ENCODE measurements around the gene ADGRL3. TPM values are rescaled to one million over a fixed set of nuclear protein-coding genes. Genes with fewer than 3 reads are reported as not detected.
"Not testable (repeated sequence)": the region's sequence is repeated elsewhere in the genome, so short reads cannot be mapped to it uniquely, and the experiment has no call there.

The ADGRL3 gene
- total RNA-seq, 1 donor, result under 0.01 TPM

DNA sequence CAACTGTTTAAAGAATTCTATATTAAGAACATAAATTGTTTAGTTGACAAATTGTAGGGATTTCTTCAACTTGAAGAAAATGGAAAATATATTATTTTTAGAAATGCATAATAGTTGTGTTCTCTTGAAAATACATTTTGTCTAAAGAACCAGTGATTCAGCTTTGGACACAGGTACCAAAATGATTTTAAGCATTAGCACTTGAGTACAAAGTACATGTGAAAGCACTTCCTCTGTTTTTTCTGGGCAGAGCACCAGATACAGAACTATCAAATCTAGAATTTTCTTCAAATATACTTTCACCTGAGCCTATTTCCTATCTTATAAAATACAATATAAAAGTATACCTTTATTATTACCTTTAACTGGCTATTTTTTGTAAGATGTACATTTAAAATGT lies 539.8 kb downstream of the ADGRL3 start:
- no peak overlapping the region for H3K4me3 ChIP-seq (ENCODE audit: low read depth, low read length)
- no peak for DNase-seq (ENCODE audit: low read depth)
- TF ChIP-seq, protein P1, sequence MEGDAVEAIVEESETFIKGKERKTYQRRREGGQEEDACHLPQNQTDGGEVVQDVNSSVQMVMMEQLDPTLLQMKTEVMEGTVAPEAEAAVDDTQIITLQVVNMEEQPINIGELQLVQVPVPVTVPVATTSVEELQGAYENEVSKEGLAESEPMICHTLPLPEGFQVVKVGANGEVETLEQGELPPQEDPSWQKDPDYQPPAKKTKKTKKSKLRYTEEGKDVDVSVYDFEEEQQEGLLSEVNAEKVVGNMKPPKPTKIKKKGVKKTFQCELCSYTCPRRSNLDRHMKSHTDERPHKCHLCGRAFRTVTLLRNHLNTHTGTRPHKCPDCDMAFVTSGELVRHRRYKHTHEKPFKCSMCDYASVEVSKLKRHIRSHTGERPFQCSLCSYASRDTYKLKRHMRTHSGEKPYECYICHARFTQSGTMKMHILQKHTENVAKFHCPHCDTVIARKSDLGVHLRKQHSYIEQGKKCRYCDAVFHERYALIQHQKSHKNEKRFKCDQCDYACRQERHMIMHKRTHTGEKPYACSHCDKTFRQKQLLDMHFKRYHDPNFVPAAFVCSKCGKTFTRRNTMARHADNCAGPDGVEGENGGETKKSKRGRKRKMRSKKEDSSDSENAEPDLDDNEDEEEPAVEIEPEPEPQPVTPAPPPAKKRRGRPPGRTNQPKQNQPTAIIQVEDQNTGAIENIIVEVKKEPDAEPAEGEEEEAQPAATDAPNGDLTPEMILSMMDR (IDR thresholded peaks at IDR 0.05; ENCODE audit: insufficient read depth, low read length), result no peak

- no peak overlapping the region for H3K4me3 ChIP-seq (ENCODE audit: low read depth, low read length)
- TF ChIP-seq, protein P1 (IDR thresholded peaks at IDR 0.05; ENCODE audit: insufficient read depth, low read length), result no peak
- no peak for DNase-seq (ENCODE audit: low read depth)
Observed at GRCh38 chr4:61740886-61741285, 540.8 kb downstream of the ADGRL3 start.

GRCh38 chr4:61741327-61742096 lies 541.4 kb downstream of the ADGRL3 start:
- TF ChIP-seq, protein P1 (IDR thresholded peaks at IDR 0.05; ENCODE audit: insufficient read depth, low read length), result no peak
- no peak for DNase-seq (ENCODE audit: low read depth)
- no peak overlapping the region for H3K4me3 ChIP-seq (ENCODE audit: low read depth, low read length)

- no peak for DNase-seq (ENCODE audit: low read depth)
- TF ChIP-seq, protein P1 (IDR thresholded peaks at IDR 0.05; ENCODE audit: insufficient read depth, low read length), result no peak
- no peak overlapping the region for H3K4me3 ChIP-seq (ENCODE audit: low read depth, low read length)
Observed at GRCh38 chr4:61750810-61751209, 550.7 kb downstream of the ADGRL3 start.

DNA sequence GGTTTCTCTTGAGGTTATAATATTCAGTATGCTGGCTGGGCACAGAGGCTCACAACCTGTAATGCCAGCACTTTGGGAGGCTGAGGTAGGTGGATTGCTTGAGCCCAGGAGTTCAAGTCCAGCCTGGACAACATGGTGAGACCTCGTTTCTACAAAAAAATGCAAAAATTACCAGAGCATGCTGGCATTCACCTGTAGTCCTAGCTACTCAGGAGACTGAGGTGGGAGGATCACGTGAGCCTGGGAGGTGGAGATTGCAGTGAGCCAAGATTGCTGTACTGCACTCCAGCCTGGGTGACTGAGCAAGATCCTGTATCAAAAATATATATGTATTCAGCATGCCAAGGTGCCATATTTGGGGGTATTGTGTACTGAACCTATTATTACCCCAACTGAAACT lies 552.5 kb downstream of the ADGRL3 start:
- DNase-seq (ENCODE audit: low read depth), result no peak
- TF ChIP-seq, protein P1 (IDR thresholded peaks at IDR 0.05; ENCODE audit: insufficient read depth, low read length), result no peak
- no peak overlapping the region for H3K4me3 ChIP-seq (ENCODE audit: low read depth, low read length)

- TF ChIP-seq, protein P1 (IDR thresholded peaks at IDR 0.05; ENCODE audit: insufficient read depth, low read length), result no peak
- DNase-seq (ENCODE audit: low read depth), result no peak
- H3K4me3 ChIP-seq (ENCODE audit: low read depth, low read length), result no peak overlapping the region
Observed at GRCh38 chr4:61753739-61754138, 553.6 kb downstream of the ADGRL3 start.

DNA sequence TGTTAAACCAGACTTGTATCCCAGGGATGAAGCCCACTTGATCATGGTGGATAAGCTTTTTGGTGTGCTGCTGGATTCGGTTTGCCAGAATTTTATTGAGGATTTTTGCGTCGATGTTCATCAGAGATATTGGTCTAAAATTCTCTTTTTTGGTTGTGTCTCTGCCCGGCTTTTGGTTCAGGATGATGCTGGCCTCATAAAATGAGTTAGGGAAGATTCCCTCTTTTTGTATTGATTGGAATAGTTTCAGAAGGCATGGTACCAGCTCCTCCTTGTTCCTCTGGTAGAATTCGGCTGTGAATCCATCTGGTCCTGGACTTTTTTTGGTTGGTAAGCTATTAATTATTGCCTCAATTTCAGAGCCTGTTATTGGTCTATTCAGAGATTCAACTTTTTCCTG lies 556.8 kb downstream of the ADGRL3 start:
- not testable (repeated sequence) for DNase-seq (ENCODE audit: low read depth); H3K4me3 ChIP-seq (ENCODE audit: low read depth, low read length)

DNA sequence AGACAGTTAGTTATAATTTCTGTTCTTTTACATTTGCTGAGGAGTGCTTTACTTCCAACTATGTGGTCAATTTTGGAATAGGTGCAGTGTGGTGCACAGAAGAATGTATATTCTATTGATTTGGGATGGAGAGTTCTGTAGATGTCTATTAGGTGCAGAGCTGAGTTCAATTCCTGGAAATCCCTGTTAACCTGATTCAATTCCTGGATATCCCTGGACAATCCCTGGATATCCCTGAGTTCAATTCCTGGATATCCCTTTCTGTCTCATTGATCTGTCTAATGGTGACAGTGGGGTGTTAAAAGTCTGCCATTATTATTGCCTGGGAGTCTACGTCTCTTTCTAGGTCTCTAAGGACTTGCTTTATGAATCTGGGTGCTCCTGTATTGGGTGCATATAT lies 557.9 kb downstream of the ADGRL3 start:
- not testable (repeated sequence) for H3K4me3 ChIP-seq (ENCODE audit: low read depth, low read length); DNase-seq (ENCODE audit: low read depth)

DNA sequence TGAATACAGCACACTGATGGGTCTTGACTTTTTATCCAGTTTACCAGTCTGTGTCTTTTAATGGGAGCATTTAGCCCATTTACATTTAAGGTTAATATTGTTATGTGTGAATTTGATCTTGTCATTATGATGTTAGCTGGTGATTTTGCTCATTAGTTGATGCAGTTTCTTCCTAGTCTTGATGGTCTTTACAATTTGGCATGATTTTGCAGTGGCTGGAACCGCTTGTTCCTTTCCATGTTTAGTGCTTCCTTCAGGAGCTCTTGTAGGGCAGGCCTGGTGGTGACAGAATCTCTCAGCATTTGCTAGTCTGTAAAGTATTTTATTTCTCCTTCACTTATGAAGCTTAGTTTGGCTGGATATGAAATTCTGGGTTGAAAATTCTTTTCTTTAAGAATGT lies 558.5 kb downstream of the ADGRL3 start:
- H3K4me3 ChIP-seq (ENCODE audit: low read depth, low read length); DNase-seq (ENCODE audit: low read depth): not testable (repeated sequence)

DNA sequence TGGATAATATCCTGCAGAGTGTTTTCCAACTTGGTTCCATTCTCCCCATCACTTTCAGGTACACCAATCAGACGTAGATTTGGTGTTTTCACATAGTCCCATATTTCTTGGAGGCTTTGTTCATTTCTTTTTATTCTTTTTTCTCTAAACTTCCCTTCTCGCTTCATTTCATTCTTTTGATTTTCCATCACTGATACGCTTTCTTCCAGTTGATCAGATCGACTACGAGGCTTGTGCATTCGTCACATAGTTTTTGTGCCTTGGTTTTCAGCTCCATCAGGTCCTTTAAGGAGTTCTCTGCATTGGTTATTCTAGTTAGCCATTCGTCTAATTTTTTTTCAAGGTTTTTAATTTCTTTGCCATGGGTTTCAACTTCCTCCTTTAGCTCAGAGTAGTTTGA lies 559.1 kb downstream of the ADGRL3 start:
- DNase-seq (ENCODE audit: low read depth); H3K4me3 ChIP-seq (ENCODE audit: low read depth, low read length): not testable (repeated sequence)

DNA sequence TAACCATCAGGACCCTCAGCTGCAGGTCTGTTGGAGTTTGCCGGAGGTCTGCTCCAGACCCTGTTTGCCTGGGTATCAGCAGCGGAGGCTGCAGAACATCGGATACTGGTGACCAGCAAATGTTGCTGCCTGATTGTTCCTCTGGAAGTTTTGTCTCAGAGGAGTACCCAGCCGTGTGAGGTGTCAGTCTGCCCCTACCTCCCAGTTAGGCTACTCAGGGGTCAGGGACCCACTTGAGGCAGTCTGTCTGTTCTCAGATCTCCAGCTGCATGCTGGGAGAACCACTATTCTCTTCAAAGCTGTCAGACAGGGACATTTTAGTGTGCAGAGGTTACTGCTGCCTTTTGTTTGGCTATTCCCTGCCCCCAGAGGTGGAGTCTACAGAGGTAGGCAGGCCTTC lies 559.8 kb downstream of the ADGRL3 start:
- not testable (repeated sequence) for H3K4me3 ChIP-seq (ENCODE audit: low read depth, low read length)

More for the DNA sequence above, 559.8 kb downstream of the ADGRL3 start:
- not testable (repeated sequence) for DNase-seq (ENCODE audit: low read depth)
